Activated CD4-positive, alpha-beta T cell treated with anti-CD3 and anti-CD28 coated beads, Interleukin-10, Interleukin-2, amounts not matched to agents 100 ng/mL and 50 ng/mL, durations not matched to agents 16 hours and 8 hours (primary cell): ENCODE data around the gene MED13.
"Not testable (repeated sequence)": the region's sequence is repeated elsewhere in the genome, so short reads cannot be mapped to it uniquely, and the experiment has no call there.

Source experiments
- DNase-seq: peaks from one replicate; pipeline ENCODE4 v3.0.0-alpha.2; 2020

Gene MED13

GRCh38 chr17:61996916-61997605 lies 68.0 kb downstream of the MED13 start:
- no peak for DNase-seq

GRCh38 chr17:61989509-61989908 lies 75.6 kb downstream of the MED13 start:
- DNase-seq, result no peak

- DNase-seq, result no peak
Observed at GRCh38 chr17:61986898-61987297, 78.2 kb downstream of the MED13 start.

- DNase-seq, result no peak
Observed at GRCh38 chr17:61984821-61985220, 80.3 kb downstream of the MED13 start.

GRCh38 chr17:61981323-61981722 lies 83.8 kb downstream of the MED13 start:
- DNase-seq, result no peak

- no peak for DNase-seq
Observed at GRCh38 chr17:61980535-61980934, 84.5 kb downstream of the MED13 start.

- no peak for DNase-seq
Observed at GRCh38 chr17:61974115-61974514, 91.0 kb downstream of the MED13 start.

GRCh38 chr17:61972311-61972710 lies 92.8 kb downstream of the MED13 start:
- no peak for DNase-seq

GRCh38 chr17:61970030-61970429 lies 95.0 kb downstream of the MED13 start:
- DNase-seq, result no peak

GRCh38 chr17:61968757-61969156 lies 96.3 kb downstream of the MED13 start:
- DNase-seq, result no peak

- no peak for DNase-seq
Observed at GRCh38 chr17:61967729-61968128, 97.3 kb downstream of the MED13 start.

- no peak for DNase-seq
Observed at GRCh38 chr17:61966191-61966590, 98.9 kb downstream of the MED13 start.

GRCh38 chr17:61955619-61956018 lies 109.5 kb downstream of the MED13 start:
- no peak for DNase-seq

GRCh38 chr17:61947367-61948078 lies 117.6 kb downstream of the MED13 start:
- no peak for DNase-seq

- DNase-seq, result no peak
Observed at GRCh38 chr17:61946359-61946758, 118.7 kb downstream of the MED13 start.

GRCh38 chr17:61943117-61943516 lies 122.0 kb downstream of the MED13 start:
- DNase-seq, result no peak

- DNase-seq, result no peak
Observed at GRCh38 chr17:61942085-61942484, 123.0 kb downstream of the MED13 start.

GRCh38 chr17:61928101-61928436 lies 137.0 kb downstream of the MED13 start:
- DNase-seq, result no peak

GRCh38 chr17:61927208-61928100 lies 137.6 kb downstream of the MED13 start, which contains the start of gene INTS2:
Gene INTS2, minus strand, starts transcription at chr17:61927982. Its CDS starts 1,338 bp downstream, at chr17:61926644.
- DNase-seq, result peak; percentile 96

GRCh38 chr17:61926826-61927207 lies 138.3 kb downstream of the MED13 start:
- DNase-seq, result no peak

- not testable (repeated sequence) for DNase-seq
Observed at GRCh38 chr17:61915162-61915561, 149.9 kb downstream of the MED13 start.

GRCh38 chr17:61908292-61909037 lies 156.6 kb downstream of the MED13 start:
- no peak for DNase-seq

GRCh38 chr17:61907361-61907760 lies 157.7 kb downstream of the MED13 start:
- no peak for DNase-seq
